Mesothelial cell of epicardium (in vitro differentiated cells): Measurements from ENCODE around the gene RBM46. TPM values are rescaled to one million over a fixed set of nuclear protein-coding genes. Genes with fewer than 3 reads are reported as not detected.

Experiments used
- DNase-seq, 2 experiments: peaks; one replicate each; pipeline ENCODE4 v3.0.0; 2021; ENCODE audit warnings: low spot score in 2 of 2; ENCODE audit not compliant: unreplicated experiment in 2 of 2
- H3K27ac Mint-ChIP-seq: 2 replicates; pipeline ENCODE4 v1.8.0; 2021; ENCODE audit warnings: mixed read lengths
- H3K27me3 Mint-ChIP-seq: 2 replicates; pipeline ENCODE4 v1.8.0; 2021; ENCODE audit warnings: low read depth, mixed read lengths
- H3K36me3 Mint-ChIP-seq: 2 replicates; pipeline ENCODE4 v1.8.0; 2021; ENCODE audit warnings: mixed read lengths
- H3K4me1 Mint-ChIP-seq: 2 replicates; pipeline ENCODE4 v1.8.0; 2021; ENCODE audit warnings: mixed read lengths
- H3K4me3 Mint-ChIP-seq: 2 replicates; pipeline ENCODE4 v1.8.0; 2021; ENCODE audit warnings: mild to moderate bottlenecking, moderate library complexity, mixed read lengths
- H3K9me3 Mint-ChIP-seq: 2 replicates; pipeline ENCODE4 v1.8.0; 2021; ENCODE audit warnings: mixed read lengths
- CTCF ChIP-seq: fragments of 200-600 bp; sonication (generic); IDR thresholded peaks from one replicate; pipeline ENCODE4 v1.5.0; 2021; ENCODE audit warnings: antibody characterized with exemption; ENCODE audit not compliant: unreplicated experiment
- total RNA-seq: library from RNA; stranded (reverse); gene quantifications from 3 replicates; pipeline ENCODE4 v1.2.1, GENCODE V29; 2021

RBM46 gene
- total RNA-seq, 1 donor from 2014 or later, result 0.36 TPM

GRCh38 chr4:154744341-154744926 lies 36.6 kb upstream of the RBM46 start:
- no peak for DNase-seq
- H3K9me3 Mint-ChIP-seq, result no peaks in the 10 kb centered on the region
- peak overlapping the region; percentile 50 for H3K27ac Mint-ChIP-seq
- TF ChIP-seq CTCF, result no peak
- peak overlapping the region; percentile 92 for H3K4me3 Mint-ChIP-seq
- no peaks in the 10 kb centered on the region for H3K36me3 Mint-ChIP-seq
- H3K27me3 Mint-ChIP-seq, result peaks cover 97% of the 10 kb centered on the region
- peaks cover 34% of the 10 kb centered on the region for H3K4me1 Mint-ChIP-seq

GRCh38 chr4:154757713-154758112 lies 23.4 kb upstream of the RBM46 start:
- no peak for TF ChIP-seq CTCF
- Mint-ChIP-seq H3K27ac (no peak overlapping the region), H3K4me1 (no peaks in the 10 kb centered on the region), H3K9me3 (no peaks in the 10 kb centered on the region), H3K4me3 (no peak overlapping the region), H3K27me3 (peaks cover 89% of the 10 kb centered on the region), H3K36me3 (no peaks in the 10 kb centered on the region)
- DNase-seq, result no peak

GRCh38 chr4:154760895-154761294 lies 20.2 kb upstream of the RBM46 start:
- H3K4me3 Mint-ChIP-seq, result no peak overlapping the region
- peaks cover 74% of the 10 kb centered on the region for H3K27me3 Mint-ChIP-seq
- no peak for TF ChIP-seq CTCF
- no peak for DNase-seq
- H3K27ac Mint-ChIP-seq, result no peak overlapping the region
- no peaks in the 10 kb centered on the region for H3K4me1 Mint-ChIP-seq
- no peaks in the 10 kb centered on the region for H3K36me3 Mint-ChIP-seq
- no peaks in the 10 kb centered on the region for H3K9me3 Mint-ChIP-seq

- H3K4me1 Mint-ChIP-seq, result no peaks in the 10 kb centered on the region
- no peaks in the 10 kb centered on the region for H3K36me3 Mint-ChIP-seq
- no peak for TF ChIP-seq CTCF
- no peak for DNase-seq
- H3K27me3 Mint-ChIP-seq, result peaks cover 30% of the 10 kb centered on the region
- H3K9me3 Mint-ChIP-seq, result peaks cover 4% of the 10 kb centered on the region
- H3K27ac Mint-ChIP-seq, result no peak overlapping the region
- no peak overlapping the region for H3K4me3 Mint-ChIP-seq
These were observed 2.8 kb upstream of the RBM46 start for GRCh38 chr4:154778264-154778663.

GRCh38 chr4:154779362-154779947 lies 1.6 kb upstream of the RBM46 start:
- no peak for TF ChIP-seq CTCF
- DNase-seq, result no peak
- Mint-ChIP-seq H3K36me3 (no peaks in the 10 kb centered on the region), H3K4me1 (no peaks in the 10 kb centered on the region), H3K9me3 (peaks cover 4% of the 10 kb centered on the region), H3K4me3 (no peak overlapping the region), H3K27ac (no peak overlapping the region), H3K27me3 (peaks cover 25% of the 10 kb centered on the region)
